Caco-2 (cell line): ENCODE data around the gene FOXR1. TPM values are rescaled to one million over a fixed set of nuclear protein-coding genes. Genes with fewer than 3 reads are reported as not detected.

ENCODE experiments used
- BruUV-seq: library from RNA; stranded (reverse); fragments of 400-500 nt; replicated peaks from 2 replicates; lab custom pipeline; 2021; lab: Mats Ljungman, UMichigan
- CTCF ChIA-PET: fragments of 300-600 bp; sonication (Branson Sonifier 250); formaldehyde crosslinking; loops from one replicate; lab custom pipeline; 2022; ENCODE audit warnings: antibody characterized with exemption; lab: Charles Lee
- POLR2A ChIA-PET: fragments of 300-600 bp; sonication (Branson Sonifier 250); formaldehyde crosslinking; loops from one replicate; lab custom pipeline; 2022; ENCODE audit warnings: antibody characterized with exemption; lab: Charles Lee
- DNase-seq, 2 experiments: peaks; one replicate each; pipeline versions ENCODE4 v3.0.0 to v3.0.0-alpha.2; 2020 to 2022
- H3K27me3 ChIP-seq: replicated peaks from 2 replicates; pipeline ENCODE4 v1.6.0; 2011; ENCODE audit warnings: low read length; ENCODE audit not compliant: control insufficient read depth, insufficient read depth
- H3K36me3 ChIP-seq: 2 replicates; pipeline ENCODE4 v1.5.1; 2011; ENCODE audit warnings: low read length; ENCODE audit not compliant: control insufficient read depth, insufficient read depth
- H3K4me1 ChIP-seq: fragments of 250-450 bp; sonication (Bioruptor Pico); 2 replicates; pipeline ENCODE4 v1.5.1; 2020; ENCODE audit warnings: mild to moderate bottlenecking
- H3K4me3 ChIP-seq: 2 replicates; pipeline ENCODE4 v1.5.1; 2011; ENCODE audit warnings: low read depth, mild to moderate bottlenecking, control low read depth, low read length
- H3K9me3 ChIP-seq: fragments of 250-450 bp; sonication (Bioruptor Pico); 2 replicates; pipeline ENCODE4 v1.5.1; 2020; ENCODE audit warnings: mild to moderate bottlenecking, moderate library complexity
- H3K27ac Mint-ChIP-seq: one replicate; pipeline ENCODE4 v1.8.0; 2022; ENCODE audit warnings: mixed read lengths; ENCODE audit not compliant: unreplicated experiment
- H3K27me3 Mint-ChIP-seq: one replicate; pipeline ENCODE4 v1.8.0; 2022; ENCODE audit warnings: mixed read lengths; ENCODE audit not compliant: insufficient read depth, unreplicated experiment
- H3K36me3 Mint-ChIP-seq: one replicate; pipeline ENCODE4 v1.8.0; 2022; ENCODE audit warnings: mild to moderate bottlenecking, mixed read lengths; ENCODE audit not compliant: insufficient read depth, unreplicated experiment
- H3K4me1 Mint-ChIP-seq: one replicate; pipeline ENCODE4 v1.8.0; 2022; ENCODE audit warnings: low read depth, mixed read lengths; ENCODE audit not compliant: unreplicated experiment
- H3K4me3 Mint-ChIP-seq: one replicate; pipeline ENCODE4 v1.8.0; 2022; ENCODE audit warnings: mild to moderate bottlenecking, moderate library complexity, mixed read lengths; ENCODE audit not compliant: unreplicated experiment
- H3K9me3 Mint-ChIP-seq: one replicate; pipeline ENCODE4 v1.8.0; 2022; ENCODE audit warnings: mixed read lengths; ENCODE audit not compliant: unreplicated experiment
- intact Hi-C: fragments of 100-400 bp; cut with micrococcal nuclease; formaldehyde crosslinking; loops from one replicate; pipeline ENCODE4 v1.10.0; 2022; ENCODE audit not compliant: unreplicated experiment
- total RNA-seq: library from RNA; stranded (reverse); gene quantifications from 2 replicates; pipeline ENCODE4 v1.2.3, GENCODE V29; 2022
- TF ChIP-seq, protein P1 (sequence below), 2 experiments: fragments of 200-600 bp in 1 of 2; IDR thresholded peaks; 1 replicate in 1 of 2; 2 replicates in 1 of 2; pipeline versions ENCODE4 v1.5.1 to v1.8.0; 2011 to 2022; ENCODE audit warnings: antibody characterized with exemption in 1 of 2, control low read depth in 1 of 2, inconsistent platforms in 1 of 2, low read depth in 1 of 2, low read length in 1 of 2, mild to moderate bottlenecking in 1 of 2, moderate library complexity in 1 of 2; ENCODE audit not compliant: insufficient read depth in 1 of 2, severe bottlenecking in 1 of 2, unreplicated experiment in 1 of 2

The FOXR1 gene
- total RNA-seq, 1 experiment from 2014 or later: not detected

DNA sequence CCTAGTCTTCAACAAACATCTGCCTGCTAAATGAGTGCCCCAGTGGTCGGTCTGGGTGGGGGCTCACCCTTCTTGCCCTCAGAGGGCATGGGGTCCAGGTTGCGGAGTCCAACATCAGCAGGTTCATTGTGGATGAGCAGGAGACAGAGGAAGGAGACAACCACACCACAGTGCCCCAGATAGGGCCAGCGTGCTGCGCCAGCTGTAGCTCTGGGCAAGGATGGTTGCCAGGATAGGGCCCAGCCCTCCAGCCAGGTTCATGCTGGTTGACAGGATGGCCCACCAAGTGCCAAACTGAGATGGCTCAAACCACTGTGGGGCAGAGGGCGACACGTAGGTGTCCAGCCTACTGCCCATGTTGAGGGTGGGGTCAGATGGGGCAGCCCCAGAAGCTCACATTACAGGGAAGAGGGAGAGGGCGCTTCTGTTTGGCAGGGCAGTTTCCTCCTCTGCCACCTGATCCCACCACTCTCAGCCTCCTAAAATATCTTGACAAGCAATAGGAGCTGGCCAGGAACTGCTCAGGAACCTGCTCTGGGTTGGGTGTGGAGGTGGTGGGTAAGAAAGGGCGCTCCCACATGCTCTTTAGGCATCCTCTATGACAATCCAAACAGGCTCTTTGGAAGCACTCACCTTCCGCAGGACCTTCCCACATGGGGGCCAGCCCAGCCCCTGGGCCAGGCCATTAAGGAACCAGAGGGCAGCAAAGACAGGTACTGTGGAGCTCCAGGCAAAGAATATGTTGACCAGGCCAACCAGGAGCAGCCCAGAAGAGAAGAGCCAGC is 56.2 kb downstream of the FOXR1 start:
- Histone ChIP-seq H3K9me3 (no peaks in the 10 kb centered on the region), H3K4me3 (no peak overlapping the region; the same call in 1 of the 2 replicates), H3K36me3 (peaks cover 21% of the 10 kb centered on the region), H3K27me3 (no peaks in the 10 kb centered on the region), H3K4me1 (peaks cover 63% of the 10 kb centered on the region)
- no peaks in the 10 kb centered on the region for H3K9me3 Mint-ChIP-seq
- no TSS peak for BruUV-seq
- ChIA-PET POLR2A (interaction anchor here (0.5 kb wide), 1 partner anchor 43 kb away, joined by 3 read pairs; no protein-coding TSS in a partner anchor), CTCF (interaction anchor here (0.6 kb wide), 1 partner anchor 237 kb away, joined by 3 read pairs; the partner anchor contains the start of gene DDX6)
- no peak for DNase-seq
- H3K4me3 Mint-ChIP-seq: peak overlapping the region; percentile 39
- H3K27ac Mint-ChIP-seq: peak overlapping the region; percentile 90
- peaks cover 74% of the 10 kb centered on the region for H3K36me3 Mint-ChIP-seq
- TF ChIP-seq, protein P1, sequence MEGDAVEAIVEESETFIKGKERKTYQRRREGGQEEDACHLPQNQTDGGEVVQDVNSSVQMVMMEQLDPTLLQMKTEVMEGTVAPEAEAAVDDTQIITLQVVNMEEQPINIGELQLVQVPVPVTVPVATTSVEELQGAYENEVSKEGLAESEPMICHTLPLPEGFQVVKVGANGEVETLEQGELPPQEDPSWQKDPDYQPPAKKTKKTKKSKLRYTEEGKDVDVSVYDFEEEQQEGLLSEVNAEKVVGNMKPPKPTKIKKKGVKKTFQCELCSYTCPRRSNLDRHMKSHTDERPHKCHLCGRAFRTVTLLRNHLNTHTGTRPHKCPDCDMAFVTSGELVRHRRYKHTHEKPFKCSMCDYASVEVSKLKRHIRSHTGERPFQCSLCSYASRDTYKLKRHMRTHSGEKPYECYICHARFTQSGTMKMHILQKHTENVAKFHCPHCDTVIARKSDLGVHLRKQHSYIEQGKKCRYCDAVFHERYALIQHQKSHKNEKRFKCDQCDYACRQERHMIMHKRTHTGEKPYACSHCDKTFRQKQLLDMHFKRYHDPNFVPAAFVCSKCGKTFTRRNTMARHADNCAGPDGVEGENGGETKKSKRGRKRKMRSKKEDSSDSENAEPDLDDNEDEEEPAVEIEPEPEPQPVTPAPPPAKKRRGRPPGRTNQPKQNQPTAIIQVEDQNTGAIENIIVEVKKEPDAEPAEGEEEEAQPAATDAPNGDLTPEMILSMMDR (IDR thresholded peaks at IDR 0.05; ENCODE audit: insufficient read depth in 1 of 2, low read depth in 1 of 2, low read length in 1 of 2, severe bottlenecking in 1 of 2, unreplicated experiment in 1 of 2): no peak
- peaks cover 64% of the 10 kb centered on the region for H3K4me1 Mint-ChIP-seq
- H3K27me3 Mint-ChIP-seq: no peaks in the 10 kb centered on the region
- intact Hi-C loops: no loop called here

DNA sequence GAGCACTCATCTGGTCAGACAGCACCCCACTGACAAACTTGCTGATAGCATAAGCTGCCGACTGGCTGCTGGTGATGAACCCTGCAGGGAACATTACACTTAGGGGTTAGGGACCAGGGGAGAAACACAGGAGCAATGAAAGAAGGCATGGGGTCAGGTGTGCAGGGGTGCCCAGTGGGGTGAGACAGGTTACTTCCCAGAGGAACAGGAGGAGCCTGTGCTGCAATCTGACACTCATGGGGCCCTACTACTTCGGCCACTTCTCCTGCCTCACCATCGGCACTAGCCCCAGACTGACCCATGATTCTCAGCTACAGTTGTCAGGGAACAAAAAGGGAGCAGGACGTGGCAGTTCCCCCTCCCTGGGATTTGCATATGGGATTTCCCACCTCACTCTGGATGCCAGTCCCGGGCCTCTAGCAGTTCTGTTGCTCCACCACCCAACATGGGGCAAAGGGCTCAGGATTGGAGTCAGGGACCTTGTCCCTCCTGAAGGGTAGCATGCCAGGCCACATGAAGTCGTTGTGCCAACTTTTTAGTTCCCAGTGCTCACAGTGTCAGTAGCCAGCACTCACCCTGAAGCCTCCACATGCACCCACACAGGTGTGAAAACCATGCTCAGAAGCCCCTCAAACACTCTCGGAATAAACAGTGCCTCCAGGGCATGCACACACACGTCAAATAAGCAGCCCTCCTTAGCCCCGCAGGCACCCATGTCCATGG is 56.9 kb downstream of the FOXR1 start:
- peaks cover 60% of the 10 kb centered on the region for H3K4me1 Mint-ChIP-seq
- H3K4me3 Mint-ChIP-seq: peak overlapping the region; percentile 93
- DNase-seq: no peak
- Histone ChIP-seq H3K27me3 (no peaks in the 10 kb centered on the region), H3K9me3 (no peaks in the 10 kb centered on the region), H3K4me3 (peak overlapping the region; percentile 95), H3K4me1 (peaks cover 57% of the 10 kb centered on the region), H3K36me3 (peaks cover 18% of the 10 kb centered on the region)
- POLR2A ChIA-PET: interaction anchor here (0.5 to 1.3 kb wide), 2 partner anchors 14 to 42 kb away, joined by 3 to 6 read pairs; no protein-coding TSS in a partner anchor
- intact Hi-C loops: loop anchor here (1.0 kb wide), 1 partner anchor 30 kb away; the partner anchor contains the start of gene CENATAC
- peak overlapping the region; percentile 90 for H3K27ac Mint-ChIP-seq
- TF ChIP-seq, protein P1 (IDR thresholded peaks at IDR 0.05; ENCODE audit: insufficient read depth in 1 of 2, low read depth in 1 of 2, low read length in 1 of 2, severe bottlenecking in 1 of 2, unreplicated experiment in 1 of 2): no peak
- no TSS peak for BruUV-seq
- H3K9me3 Mint-ChIP-seq: no peaks in the 10 kb centered on the region
- H3K27me3 Mint-ChIP-seq: no peaks in the 10 kb centered on the region
- CTCF ChIA-PET: no interaction called here
- peaks cover 66% of the 10 kb centered on the region for H3K36me3 Mint-ChIP-seq

GRCh38 chr11:119029069-119029339 is 57.4 kb downstream of the FOXR1 start:
- CTCF ChIA-PET: interaction anchor here (1.5 kb wide), 1 partner anchor 14 kb away, joined by 5 read pairs; no protein-coding TSS in a partner anchor
- intact Hi-C loops: loop anchor here (1.0 kb wide), 1 partner anchor 31 kb away; the partner anchor contains the start of gene CENATAC
- H3K9me3 Mint-ChIP-seq: no peaks in the 10 kb centered on the region
- peak overlapping the region; percentile 95 for H3K4me3 ChIP-seq
- H3K4me3 Mint-ChIP-seq: peak overlapping the region; percentile 93
- POLR2A ChIA-PET: interaction anchor here (1.2 to 1.4 kb wide), 3 partner anchors 8 to 56 kb away, joined by 3 to 6 read pairs (median 4); partner anchors contain the start of gene HMBS
- peaks cover 56% of the 10 kb centered on the region for H3K4me1 Mint-ChIP-seq
- no peaks in the 10 kb centered on the region for H3K27me3 ChIP-seq
- no peak for DNase-seq
- H3K36me3 ChIP-seq: peaks cover 18% of the 10 kb centered on the region
- H3K9me3 ChIP-seq: no peaks in the 10 kb centered on the region
- TSS peak; percentile 22 for BruUV-seq
- H3K36me3 Mint-ChIP-seq: peaks cover 61% of the 10 kb centered on the region
- peaks cover 52% of the 10 kb centered on the region for H3K4me1 ChIP-seq
- peak overlapping the region; percentile 90 for H3K27ac Mint-ChIP-seq
- H3K27me3 Mint-ChIP-seq: no peaks in the 10 kb centered on the region
- TF ChIP-seq, protein P1 (IDR thresholded peaks at IDR 0.05; ENCODE audit: insufficient read depth in 1 of 2, low read depth in 1 of 2, low read length in 1 of 2, severe bottlenecking in 1 of 2, unreplicated experiment in 1 of 2): no peak
